ENCODE measurements around the gene PIGM.

The PIGM gene

GRCh38 chr1:159991513-159991912 is 40.3 kb downstream of the PIGM start:
- Histone ChIP-seq H3K4me3 (IDR thresholded peaks at IDR 0.05; ENCODE audit: insufficient read depth, low read depth, low read length) (no peak overlapping the region), H3K9ac (no peak overlapping the region), H3K4me1 (ENCODE audit: low read depth, poor library complexity, severe bottlenecking) (no peaks in the 10 kb centered on the region), H2AFZ (ENCODE audit: low read depth) (no peak overlapping the region), H3K4me2 (no peak overlapping the region), H3K79me2 (ENCODE audit: insufficient read depth, low read depth) (no peaks in the 10 kb centered on the region), H4K20me1 (ENCODE audit: insufficient read depth) (no peaks in the 10 kb centered on the region), H3K36me3 (ENCODE audit: insufficient read depth) (no peaks in the 10 kb centered on the region), H3K27ac (no peak overlapping the region), H3K27me3 (ENCODE audit: insufficient read depth, low read depth) (no peaks in the 10 kb centered on the region)
- no peak for TF ChIP-seq CTCF (conservative IDR thresholded peaks at IDR 0.05; ENCODE audit: low read depth, low read length)

GRCh38 chr1:159990005-159990404 is 41.8 kb downstream of the PIGM start:
- H3K27ac ChIP-seq: no peak overlapping the region
- no peak for TF ChIP-seq CTCF (conservative IDR thresholded peaks at IDR 0.05; ENCODE audit: low read depth, low read length)
- no peak overlapping the region for H3K4me3 ChIP-seq (IDR thresholded peaks at IDR 0.05; ENCODE audit: insufficient read depth, low read depth, low read length)
- no peak overlapping the region for H3K9ac ChIP-seq
- H3K36me3 ChIP-seq (ENCODE audit: insufficient read depth): no peaks in the 10 kb centered on the region
- H3K79me2 ChIP-seq (ENCODE audit: insufficient read depth, low read depth): no peaks in the 10 kb centered on the region
- H3K4me1 ChIP-seq (ENCODE audit: low read depth, poor library complexity, severe bottlenecking): no peaks in the 10 kb centered on the region
- H3K4me2 ChIP-seq: no peak overlapping the region
- no peaks in the 10 kb centered on the region for H4K20me1 ChIP-seq (ENCODE audit: insufficient read depth)
- H3K27me3 ChIP-seq (ENCODE audit: insufficient read depth, low read depth): no peaks in the 10 kb centered on the region
- H2AFZ ChIP-seq (ENCODE audit: low read depth): no peak overlapping the region

GRCh38 chr1:159989581-159989980 is 42.2 kb downstream of the PIGM start:
- no peaks in the 10 kb centered on the region for H3K27me3 ChIP-seq (ENCODE audit: insufficient read depth, low read depth)
- no peak overlapping the region for H3K9ac ChIP-seq
- H3K36me3 ChIP-seq (ENCODE audit: insufficient read depth): no peaks in the 10 kb centered on the region
- H3K27ac ChIP-seq: no peak overlapping the region
- H3K4me2 ChIP-seq: no peak overlapping the region
- no peaks in the 10 kb centered on the region for H3K79me2 ChIP-seq (ENCODE audit: insufficient read depth, low read depth)
- no peaks in the 10 kb centered on the region for H4K20me1 ChIP-seq (ENCODE audit: insufficient read depth)
- H2AFZ ChIP-seq (ENCODE audit: low read depth): no peak overlapping the region
- H3K4me1 ChIP-seq (ENCODE audit: low read depth, poor library complexity, severe bottlenecking): no peaks in the 10 kb centered on the region
- H3K4me3 ChIP-seq (IDR thresholded peaks at IDR 0.05; ENCODE audit: insufficient read depth, low read depth, low read length): no peak overlapping the region
- no peak for TF ChIP-seq CTCF (conservative IDR thresholded peaks at IDR 0.05; ENCODE audit: low read depth, low read length)

- no peak overlapping the region for H3K4me2 ChIP-seq
- no peaks in the 10 kb centered on the region for H4K20me1 ChIP-seq (ENCODE audit: insufficient read depth)
- no peak overlapping the region for H3K27ac ChIP-seq
- H3K9ac ChIP-seq: no peak overlapping the region
- H3K36me3 ChIP-seq (ENCODE audit: insufficient read depth): no peaks in the 10 kb centered on the region
- H3K4me3 ChIP-seq (IDR thresholded peaks at IDR 0.05; ENCODE audit: insufficient read depth, low read depth, low read length): no peak overlapping the region
- no peaks in the 10 kb centered on the region for H3K4me1 ChIP-seq (ENCODE audit: low read depth, poor library complexity, severe bottlenecking)
- no peaks in the 10 kb centered on the region for H3K27me3 ChIP-seq (ENCODE audit: insufficient read depth, low read depth)
- H3K79me2 ChIP-seq (ENCODE audit: insufficient read depth, low read depth): no peaks in the 10 kb centered on the region
- H2AFZ ChIP-seq (ENCODE audit: low read depth): no peak overlapping the region
- TF ChIP-seq CTCF (conservative IDR thresholded peaks at IDR 0.05; ENCODE audit: low read depth, low read length): no peak
Measured at GRCh38 chr1:159988006-159988405, 43.8 kb downstream of the PIGM start.

- Histone ChIP-seq H2AFZ (ENCODE audit: low read depth) (no peak overlapping the region), H3K4me1 (ENCODE audit: low read depth, poor library complexity, severe bottlenecking) (no peaks in the 10 kb centered on the region), H3K4me2 (no peak overlapping the region), H3K79me2 (ENCODE audit: insufficient read depth, low read depth) (no peaks in the 10 kb centered on the region), H3K4me3 (IDR thresholded peaks at IDR 0.05; ENCODE audit: insufficient read depth, low read depth, low read length) (no peak overlapping the region), H3K9ac (no peak overlapping the region), H3K36me3 (ENCODE audit: insufficient read depth) (no peaks in the 10 kb centered on the region), H4K20me1 (ENCODE audit: insufficient read depth) (no peaks in the 10 kb centered on the region), H3K27me3 (ENCODE audit: insufficient read depth, low read depth) (no peaks in the 10 kb centered on the region), H3K27ac (no peak overlapping the region)
- no peak for TF ChIP-seq CTCF (conservative IDR thresholded peaks at IDR 0.05; ENCODE audit: low read depth, low read length)
Measured at GRCh38 chr1:159987186-159987585, 44.6 kb downstream of the PIGM start.

Data from KMS-11 (cell line).